Stimulated activated CD4-positive, alpha-beta T cell treated with anti-CD3 and anti-CD28 coated beads, Interleukin-4, amount 100 ng/mL, for 4 hours (primary cell): ENCODE measurements around the gene ADGRD1.
A peak's percentile ranks its signal among the peaks of the same experiment; 100 is the strongest.
"Not testable (repeated sequence)": the region's sequence is repeated elsewhere in the genome, so short reads cannot be mapped to it uniquely, and the experiment has no call there.

Source experiments
- DNase-seq, 2 experiments: peaks; one replicate each; pipeline ENCODE4 v3.0.0-alpha.2; 2020

Gene ADGRD1

DNA sequence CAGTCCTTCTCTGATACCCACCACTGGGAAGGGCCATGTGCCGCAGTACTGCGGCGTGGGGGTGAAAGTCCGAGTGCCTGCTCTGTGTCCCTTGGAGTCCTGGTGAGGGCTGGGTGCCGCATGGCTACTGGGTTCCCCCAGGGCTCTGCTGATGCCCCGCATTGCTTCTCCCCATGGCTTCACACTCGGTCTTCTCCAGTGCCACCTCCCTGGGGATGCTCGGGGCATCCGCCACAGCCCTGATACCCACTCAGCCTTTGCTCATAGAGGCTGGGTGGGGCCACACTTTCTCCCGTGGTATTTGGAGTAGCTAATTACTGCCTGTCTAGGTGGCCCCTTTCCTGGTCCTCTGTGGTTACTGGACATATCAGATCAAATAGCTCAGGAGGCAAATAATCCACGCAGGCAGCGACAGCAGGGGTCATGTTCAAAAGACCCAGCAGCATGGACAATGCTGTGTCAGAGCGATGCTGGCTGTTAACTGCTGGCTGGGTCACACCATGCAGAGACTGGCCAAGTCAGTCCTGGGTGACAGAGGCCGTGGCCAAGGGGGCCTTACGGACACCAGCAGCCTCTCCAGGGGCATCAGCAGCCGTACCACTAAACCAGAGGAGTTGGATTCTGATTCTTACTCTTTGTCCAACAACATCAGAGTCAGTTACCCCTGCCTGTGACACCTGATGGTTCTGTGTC lies 106.5 kb downstream of the ADGRD1 start:
- no peak for DNase-seq

DNA sequence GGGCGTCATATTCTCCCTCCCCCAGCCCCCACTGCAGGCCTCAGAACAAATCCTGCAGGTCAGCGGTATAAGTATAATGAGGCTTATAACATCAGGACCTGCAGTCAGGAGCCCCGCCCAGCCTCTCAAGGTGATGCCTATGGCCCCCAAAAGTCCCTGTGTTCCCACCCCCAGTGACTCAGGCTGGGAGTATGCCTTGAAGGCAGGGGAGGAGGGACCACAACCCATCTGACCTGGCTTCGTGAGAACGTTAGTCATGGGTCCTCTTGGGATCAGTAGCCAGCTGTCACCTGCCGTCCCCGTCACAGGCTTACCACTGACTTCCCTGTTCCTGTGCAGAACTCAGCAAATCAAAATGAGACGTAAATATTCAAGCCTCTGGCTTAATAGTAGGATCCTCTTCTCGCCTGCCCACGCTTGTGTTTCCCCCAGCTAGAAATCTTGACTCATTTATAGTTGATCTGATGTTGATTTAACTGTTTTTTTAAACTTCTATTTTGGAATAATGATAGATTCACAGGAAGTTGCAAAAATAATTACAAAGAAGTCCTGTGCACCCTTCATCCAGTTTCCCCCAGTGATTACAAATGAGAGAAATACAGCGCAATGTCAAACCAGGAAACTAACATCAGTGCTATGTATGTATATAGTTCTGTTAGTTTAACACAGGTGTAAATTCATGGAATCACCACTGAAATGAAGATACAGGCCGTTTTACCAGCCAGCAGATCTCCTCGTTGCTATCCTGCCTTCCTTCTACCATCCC lies 107.5 kb downstream of the ADGRD1 start:
- DNase-seq: no peak

- no peak for DNase-seq
Measured at GRCh38 chr12:131063413-131063812, 109.7 kb downstream of the ADGRD1 start.

- DNase-seq: no peak
Measured at GRCh38 chr12:131063960-131064359, 110.3 kb downstream of the ADGRD1 start.

DNA sequence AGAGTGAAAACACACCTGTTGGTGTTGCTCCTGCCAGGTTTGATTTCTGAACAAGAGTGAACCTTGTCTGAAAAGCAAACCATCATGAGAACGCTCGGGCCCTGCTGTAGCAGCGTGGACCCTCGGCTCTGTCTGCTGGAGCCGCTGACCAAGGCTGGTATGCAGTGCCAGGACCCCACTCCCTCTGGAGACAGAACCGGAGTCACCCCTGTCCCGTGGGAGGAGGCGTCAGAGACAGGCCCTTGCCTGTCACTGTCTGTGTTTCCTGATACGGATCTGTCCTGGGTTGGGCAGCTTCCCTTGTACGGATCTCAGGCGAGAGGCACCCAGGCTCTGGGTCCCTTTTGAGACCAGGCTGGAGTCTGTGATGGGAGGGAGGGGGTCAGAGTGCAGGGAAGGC lies 111.6 kb downstream of the ADGRD1 start:
- no peak for DNase-seq

DNA sequence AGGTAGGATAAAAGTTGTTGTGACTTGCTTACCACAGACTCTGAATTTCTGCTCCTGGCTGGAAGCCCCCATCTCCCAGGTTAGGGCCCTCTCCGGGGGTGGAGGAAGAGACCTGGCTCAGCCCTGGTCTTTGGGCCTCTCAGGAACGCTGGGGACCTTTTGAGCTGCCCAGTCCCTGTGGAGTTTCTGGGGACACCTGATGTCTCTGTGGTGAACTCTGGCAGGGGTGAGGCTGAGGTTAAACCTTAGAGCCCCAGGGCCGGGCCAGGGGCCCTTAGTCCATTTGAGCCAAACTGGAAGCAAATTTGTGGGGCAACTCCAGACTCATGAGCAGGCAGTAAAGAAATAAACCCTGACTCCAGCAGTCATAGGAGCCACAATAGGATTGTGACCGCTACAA lies 112.1 kb downstream of the ADGRD1 start:
- DNase-seq: no peak

GRCh38 chr12:131066207-131066885 lies 112.6 kb downstream of the ADGRD1 start:
- DNase-seq: peak in 1 of 2 experiments; percentile 0

GRCh38 chr12:131066886-131067490 lies 113.3 kb downstream of the ADGRD1 start:
- no peak for DNase-seq

GRCh38 chr12:131067981-131068851 lies 114.5 kb downstream of the ADGRD1 start:
- no peak for DNase-seq

DNA sequence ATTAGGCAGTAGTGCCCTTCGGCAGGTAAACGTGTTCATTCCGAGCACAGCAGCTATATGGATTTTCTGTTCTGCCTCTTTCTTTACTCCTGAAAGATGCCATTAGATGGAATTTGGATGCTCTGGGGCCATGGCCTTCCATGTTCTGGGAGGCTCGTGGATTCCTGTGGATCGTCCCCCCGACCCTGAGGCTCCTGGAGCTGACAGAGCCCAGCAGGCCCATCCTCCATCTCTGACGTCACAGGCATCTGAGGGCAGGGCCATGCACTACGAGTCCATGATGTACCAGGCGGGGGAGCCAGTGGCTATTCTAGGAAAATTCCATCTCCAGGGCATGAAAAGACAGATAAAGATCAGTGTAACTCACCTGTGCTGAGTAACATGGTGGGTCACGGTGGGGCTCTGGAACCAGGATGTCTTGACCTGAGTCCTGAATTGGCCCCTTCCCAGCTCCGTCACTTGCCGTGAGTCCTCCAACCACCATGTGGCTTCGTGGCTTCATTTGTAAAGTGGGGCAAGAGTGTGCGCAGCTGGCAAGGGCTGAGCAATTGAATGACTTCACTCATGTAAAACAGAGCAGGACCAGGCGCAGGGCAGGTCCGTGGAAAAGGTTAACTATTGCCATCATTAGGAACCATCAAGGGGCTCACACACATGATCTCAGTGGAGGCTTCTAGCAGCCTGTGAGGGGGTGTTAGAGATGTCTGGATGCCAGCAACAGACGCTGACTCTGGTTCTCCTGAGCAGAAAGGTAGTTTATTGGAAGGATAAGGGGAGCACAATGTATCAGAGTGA lies 115.4 kb downstream of the ADGRD1 start:
- peak in 1 of 2 experiments; percentile 0 for DNase-seq

GRCh38 chr12:131070136-131070535 lies 116.4 kb downstream of the ADGRD1 start:
- DNase-seq: peak in 1 of 2 experiments; percentile 0

GRCh38 chr12:131070668-131071067 lies 117.0 kb downstream of the ADGRD1 start:
- DNase-seq: peak in 1 of 2 experiments; percentile 0

GRCh38 chr12:131071234-131071820 lies 117.6 kb downstream of the ADGRD1 start:
- peak in 1 of 2 experiments; percentile 0 for DNase-seq

DNA sequence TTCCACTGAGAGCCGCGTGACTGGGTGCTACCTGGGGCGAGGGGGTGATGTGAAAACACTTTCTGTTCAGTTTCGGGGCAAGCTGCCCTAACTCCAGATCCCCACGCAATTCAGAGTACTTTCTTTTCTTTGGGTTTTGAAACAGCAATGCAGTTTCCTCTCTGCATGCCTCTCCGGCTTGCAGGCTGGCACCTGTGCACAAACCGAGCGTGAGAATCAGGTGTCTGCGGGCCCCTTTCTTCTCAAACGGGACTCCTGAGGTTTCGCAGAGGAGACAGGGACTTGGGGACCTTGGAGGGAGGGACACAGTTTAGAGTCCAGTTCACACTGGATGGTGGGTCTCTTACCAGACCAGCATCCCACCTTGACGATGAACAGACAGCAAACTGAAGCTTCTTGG lies 118.2 kb downstream of the ADGRD1 start:
- not testable (repeated sequence) for DNase-seq

GRCh38 chr12:131072451-131073230 lies 118.9 kb downstream of the ADGRD1 start:
- DNase-seq: peak in 1 of 2 experiments; percentile 0

DNA sequence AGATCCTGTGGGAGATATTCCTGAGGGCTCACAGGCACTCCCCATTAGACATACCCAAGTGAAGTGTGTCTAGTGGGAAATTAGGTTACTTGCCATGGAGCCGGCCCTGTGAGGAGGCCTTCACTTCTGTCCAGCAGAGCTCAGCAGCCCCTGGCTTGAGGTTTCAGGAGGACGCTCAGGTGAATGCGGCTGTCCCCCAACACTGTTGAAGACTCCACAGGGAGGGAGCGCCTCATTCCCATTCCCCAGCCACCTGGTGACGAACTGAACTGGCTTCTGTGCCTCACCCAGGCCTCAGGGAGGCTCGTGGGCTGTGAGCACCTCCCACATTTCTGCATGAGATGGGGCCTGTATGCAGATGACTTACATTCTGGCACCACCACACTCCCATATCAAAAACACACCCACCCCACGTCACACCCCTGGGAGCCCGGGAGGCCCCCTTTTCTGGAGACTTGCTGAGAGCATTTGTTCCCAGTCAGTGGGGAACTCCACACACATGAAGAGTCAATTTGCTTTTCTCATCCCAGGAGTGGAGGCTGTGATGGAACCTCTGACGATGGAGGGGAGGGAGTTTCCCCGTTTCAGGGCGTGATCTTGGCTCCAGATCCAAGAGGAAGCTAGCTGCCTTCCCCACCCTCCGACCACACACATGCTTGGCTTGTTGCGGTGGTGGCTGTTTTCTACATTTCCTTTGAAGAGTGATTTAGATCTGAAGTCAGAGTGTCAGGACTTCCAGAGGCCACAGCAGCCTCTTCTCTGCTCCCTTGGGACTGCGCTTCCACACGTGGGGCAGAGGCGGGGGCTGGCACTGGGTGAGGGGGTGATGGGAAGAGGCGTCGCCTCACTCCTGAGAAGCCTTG lies 120.7 kb downstream of the ADGRD1 start:
- peak in 1 of 2 experiments; percentile 0 for DNase-seq

DNA sequence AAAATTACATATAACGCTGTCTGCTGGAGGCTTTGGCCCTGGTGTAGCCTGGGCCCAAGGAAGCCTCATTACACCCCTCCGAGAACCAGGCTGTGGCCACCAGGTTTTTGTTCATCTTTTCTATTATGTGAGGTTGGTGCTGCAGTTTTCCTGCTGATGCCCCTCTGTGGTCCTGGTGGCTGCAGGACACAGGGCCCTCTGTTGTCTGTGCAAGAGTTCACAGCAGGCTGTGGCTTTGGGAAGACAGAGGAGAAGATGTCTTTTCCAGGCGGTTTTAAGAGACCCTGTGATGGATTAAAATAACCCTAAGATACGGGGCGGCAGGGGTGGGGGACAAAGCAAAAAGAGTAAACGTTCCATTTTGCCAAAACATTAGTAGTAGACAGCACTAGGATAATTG lies 121.5 kb downstream of the ADGRD1 start:
- no peak for DNase-seq

DNA sequence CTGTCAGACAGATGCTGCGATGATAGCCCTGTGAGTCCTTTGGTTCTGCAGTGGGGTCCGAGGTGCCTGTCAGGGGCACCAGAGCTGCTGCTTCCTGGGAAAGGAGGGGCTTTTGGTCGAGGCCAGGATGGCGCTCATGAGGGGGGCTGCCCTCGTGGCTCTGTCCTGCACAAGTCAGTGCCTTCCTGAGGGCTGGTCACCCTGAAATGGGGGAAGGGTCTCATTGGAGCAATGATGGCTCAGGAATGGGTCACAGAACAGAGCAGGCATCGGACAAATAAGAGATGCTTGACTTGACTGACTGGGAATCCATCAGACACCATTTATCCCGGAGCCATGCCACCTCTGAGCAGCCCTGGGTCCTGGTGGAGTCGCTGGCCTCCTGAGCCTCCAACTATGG lies 121.9 kb downstream of the ADGRD1 start:
- DNase-seq: no peak

DNA sequence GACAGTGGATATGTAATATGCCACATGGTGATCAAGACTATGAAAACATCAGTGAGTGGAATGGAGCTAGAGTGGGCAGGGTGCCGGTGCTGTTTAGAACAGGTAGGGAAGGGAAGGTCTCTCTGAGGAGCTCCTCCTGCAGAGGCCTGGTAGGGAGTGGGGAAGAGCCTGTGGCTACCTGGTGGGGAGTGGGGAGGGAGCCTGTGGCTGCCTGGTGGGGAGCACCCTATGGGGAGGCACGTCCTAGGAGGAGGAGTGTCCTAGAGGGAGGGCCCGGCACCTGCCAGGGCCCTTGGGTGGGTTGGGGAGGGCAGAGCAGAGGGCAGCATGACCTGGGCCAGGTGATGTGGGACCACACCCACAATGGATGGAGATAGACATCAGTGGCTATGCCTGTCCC lies 122.6 kb downstream of the ADGRD1 start:
- DNase-seq: peak in 1 of 2 experiments; percentile 1
